Stimulated activated CD8-positive, alpha-beta memory T cell treated with anti-CD3 and anti-CD28 coated beads, Interleukin-12 subunit alpha, Interleukin-12 subunit beta, amount 100 ng/mL, for 1 hour (primary cell): ENCODE data around the gene ZNF804A.
"Not testable (repeated sequence)": the region's sequence is repeated elsewhere in the genome, so short reads cannot be mapped to it uniquely, and the experiment has no call there.

Experiments used
- DNase-seq: peaks from one replicate; pipeline ENCODE4 v3.0.0-alpha.2; 2020; ENCODE audit warnings: low read depth

The ZNF804A gene

GRCh38 chr2:184834699-184835397 lies 236.5 kb downstream of the ZNF804A start:
- DNase-seq: no peak

- DNase-seq: no peak
These were observed 237.0 kb downstream of the ZNF804A start for GRCh38 chr2:184835398-184835715.

GRCh38 chr2:184847331-184847730 lies 249.0 kb downstream of the ZNF804A start:
- no peak for DNase-seq

- DNase-seq: no peak
These were observed 251.2 kb downstream of the ZNF804A start for GRCh38 chr2:184849516-184849915.

GRCh38 chr2:184851576-184851975 lies 253.2 kb downstream of the ZNF804A start:
- DNase-seq: no peak

- no peak for DNase-seq
These were observed 260.9 kb downstream of the ZNF804A start for GRCh38 chr2:184859187-184859586.

GRCh38 chr2:184860744-184861143 lies 262.4 kb downstream of the ZNF804A start:
- DNase-seq: no peak

GRCh38 chr2:184875212-184875611 lies 276.9 kb downstream of the ZNF804A start:
- no peak for DNase-seq

- DNase-seq: no peak
These were observed 277.6 kb downstream of the ZNF804A start for GRCh38 chr2:184875911-184876310.

- no peak for DNase-seq
These were observed 279.6 kb downstream of the ZNF804A start for GRCh38 chr2:184877909-184878308.

GRCh38 chr2:184879671-184880070 lies 281.3 kb downstream of the ZNF804A start:
- no peak for DNase-seq

GRCh38 chr2:184886585-184886984 lies 288.3 kb downstream of the ZNF804A start:
- DNase-seq: not testable (repeated sequence)

- no peak for DNase-seq
These were observed 292.0 kb downstream of the ZNF804A start for GRCh38 chr2:184890311-184890710.

- no peak for DNase-seq
These were observed 306.7 kb downstream of the ZNF804A start for GRCh38 chr2:184904991-184905390.

- DNase-seq: no peak
These were observed 307.8 kb downstream of the ZNF804A start for GRCh38 chr2:184906160-184906559.

- no peak for DNase-seq
These were observed 308.4 kb downstream of the ZNF804A start for GRCh38 chr2:184906709-184907108.

GRCh38 chr2:184908966-184909365 lies 310.6 kb downstream of the ZNF804A start:
- DNase-seq: no peak

GRCh38 chr2:184920451-184920965 lies 322.2 kb downstream of the ZNF804A start:
- DNase-seq: no peak

- DNase-seq: no peak
These were observed 323.3 kb downstream of the ZNF804A start for GRCh38 chr2:184921676-184922075.

- DNase-seq: no peak
These were observed 325.4 kb downstream of the ZNF804A start for GRCh38 chr2:184923751-184924150.

- DNase-seq: no peak
These were observed 328.7 kb downstream of the ZNF804A start for GRCh38 chr2:184927040-184927439.

GRCh38 chr2:184936761-184937160 lies 338.4 kb downstream of the ZNF804A start:
- DNase-seq: no peak

GRCh38 chr2:184938221-184938985 lies 340.1 kb downstream of the ZNF804A start:
- no peak for DNase-seq
